SU-DHL-6 (cell line): Measurements from ENCODE around the gene GALNT6.

ENCODE experiments used
- H2AFZ ChIP-seq: fragments of 200-600 bp; sonication (generic); 2 replicates; pipeline ENCODE4 v1.6.1; 2014; ENCODE audit warnings: low read depth, mild to moderate bottlenecking, moderate library complexity, mixed read lengths, antibody characterized with exemption, low read length; ENCODE audit not compliant: severe bottlenecking
- H3F3A ChIP-seq: fragments of 200-600 bp; shearing (Covaris generic); 2 replicates; pipeline ENCODE4 v1.6.0; 2016; ENCODE audit warnings: antibody characterized with exemption, mild to moderate bottlenecking; ENCODE audit not compliant: insufficient read depth
- H3K27ac ChIP-seq: fragments of 200-600 bp; sonication (generic); 2 replicates; pipeline ENCODE4 v1.5.1; 2016; ENCODE audit warnings: low read depth, mild to moderate bottlenecking, low read length, moderate library complexity, mixed read lengths
- H3K27me3 ChIP-seq: fragments of 200-600 bp; sonication (generic), shearing (Covaris generic); 2 replicates; pipeline ENCODE4 v1.6.0; 2014; ENCODE audit warnings: mild to moderate bottlenecking, low read length
- H3K36me3 ChIP-seq: fragments of 200-600 bp; sonication (generic); 2 replicates; pipeline ENCODE4 v1.6.1; 2014; ENCODE audit warnings: mild to moderate bottlenecking, low read length, mixed read lengths
- H3K4me2 ChIP-seq: fragments of 300-600, 200-600 bp; shearing (Covaris generic), sonication (generic); 2 replicates; pipeline ENCODE4 v1.6.0; 2014; ENCODE audit warnings: low read length, low read depth, mild to moderate bottlenecking; ENCODE audit not compliant: poor library complexity, severe bottlenecking
- H3K4me3 ChIP-seq: fragments of 200-600 bp; sonication (generic); 2 replicates; pipeline ENCODE4 v1.5.1; 2014; ENCODE audit warnings: antibody characterized with exemption, low read length, mild to moderate bottlenecking, mixed read lengths; ENCODE audit not compliant: insufficient read depth, poor library complexity, severe bottlenecking
- H3K79me2 ChIP-seq: fragments of 200-600 bp; sonication (generic); 2 replicates; pipeline ENCODE4 v1.6.1; 2014; ENCODE audit warnings: mild to moderate bottlenecking, low read length, moderate library complexity; ENCODE audit not compliant: insufficient read depth
- H3K9ac ChIP-seq: fragments of 200-600 bp; sonication (generic); 2 replicates; pipeline ENCODE4 v1.7.0; 2014; ENCODE audit warnings: mild to moderate bottlenecking, low read length
- H3K9me2 ChIP-seq: fragments of 200-600 bp; sonication (generic); replicated peaks from 2 replicates; pipeline ENCODE4 v1.6.1; 2014; ENCODE audit warnings: low read length; ENCODE audit not compliant: insufficient read depth
- H3K9me3 ChIP-seq: fragments of 200-600 bp; sonication (generic); 2 replicates; pipeline ENCODE4 v1.6.1; 2014; ENCODE audit warnings: low read length, mixed read lengths; ENCODE audit not compliant: insufficient read depth
- H4K20me1 ChIP-seq: fragments of 200-600 bp; sonication (generic); 2 replicates; pipeline ENCODE4 v1.6.1; 2014; ENCODE audit warnings: low read depth, mild to moderate bottlenecking, antibody characterized with exemption, low read length, moderate library complexity, mixed read lengths
- CTCF ChIP-seq: fragments of 200-600 bp; sonication (generic); IDR thresholded peaks from one replicate; pipeline ENCODE4 v1.5.1; 2017; ENCODE audit warnings: antibody characterized with exemption, mild to moderate bottlenecking, low read length, moderate library complexity; ENCODE audit not compliant: insufficient read depth, poor library complexity, severe bottlenecking
- EZH2phosphoT487 ChIP-seq: fragments of 200-600 bp; sonication (generic), shearing (Covaris generic); conservative IDR thresholded peaks from 2 replicates; pipeline ENCODE4 v1.6.1; 2018; ENCODE audit warnings: mild to moderate bottlenecking, antibody characterized with exemption, low read length, moderate library complexity, mixed read lengths

GALNT6 gene

GRCh38 chr12:51348116-51348515 lies 43.1 kb downstream of the GALNT6 start:
- no peak overlapping the region for H3K4me2 ChIP-seq
- H3K9me2 ChIP-seq = no peaks in the 10 kb centered on the region
- H3K9ac ChIP-seq = no peak overlapping the region
- no peak for TF ChIP-seq CTCF
- TF ChIP-seq EZH2phosphoT487 = no peak
- H3K36me3 ChIP-seq = no peaks in the 10 kb centered on the region
- no peaks in the 10 kb centered on the region for H3F3A ChIP-seq
- peaks cover 2% of the 10 kb centered on the region; the same call in 1 of the 2 replicates for H3K27me3 ChIP-seq
- H2AFZ ChIP-seq = no peak overlapping the region
- H4K20me1 ChIP-seq = no peaks in the 10 kb centered on the region
- no peak overlapping the region for H3K4me3 ChIP-seq
- H3K27ac ChIP-seq = no peak overlapping the region
- no peaks in the 10 kb centered on the region for H3K79me2 ChIP-seq
- H3K9me3 ChIP-seq = no peaks in the 10 kb centered on the region

GRCh38 chr12:51346581-51346980 lies 44.6 kb downstream of the GALNT6 start, which contains the start of gene CELA1:
TSS of gene CELA1 (minus strand) at chr12:51346679. CDS start at chr12:51346638, 41 bp downstream.
- Histone ChIP-seq H3K27me3 (peaks cover 2% of the 10 kb centered on the region; the same call in 1 of the 2 replicates), H3K36me3 (no peaks in the 10 kb centered on the region), H3F3A (no peaks in the 10 kb centered on the region), H4K20me1 (no peaks in the 10 kb centered on the region), H3K79me2 (no peaks in the 10 kb centered on the region), H3K4me3 (no peak within 1 kb of the TSS), H3K4me2 (no peak within 1 kb of the TSS), H3K27ac (no peak within 1 kb of the TSS), H2AFZ (no peak within 1 kb of the TSS), H3K9me3 (no peaks in the 10 kb centered on the region), H3K9me2 (no peaks in the 10 kb centered on the region), H3K9ac (no peak within 1 kb of the TSS)
- TF ChIP-seq CTCF = no peak
- TF ChIP-seq EZH2phosphoT487 = no peak

- Histone ChIP-seq H3K9me3 (no peaks in the 10 kb centered on the region), H3K27ac (no peak overlapping the region), H3K9me2 (no peaks in the 10 kb centered on the region), H3K4me3 (no peak overlapping the region), H2AFZ (no peak overlapping the region), H3K27me3 (peaks cover 2% of the 10 kb centered on the region; the same call in 1 of the 2 replicates), H3F3A (no peaks in the 10 kb centered on the region), H3K4me2 (no peak overlapping the region), H3K9ac (no peak overlapping the region), H3K36me3 (no peaks in the 10 kb centered on the region), H4K20me1 (no peaks in the 10 kb centered on the region), H3K79me2 (no peaks in the 10 kb centered on the region)
- TF ChIP-seq EZH2phosphoT487 (no peak), CTCF (no peak)
Observed at GRCh38 chr12:51345681-51346080, 45.5 kb downstream of the GALNT6 start.
